Naive thymus-derived CD4-positive, alpha-beta T cell (primary cell): ENCODE data around the gene ANKS1B. TPM values are rescaled to one million over a fixed set of nuclear protein-coding genes. Genes with fewer than 3 reads are reported as not detected.

Experiments
- ATAC-seq: fragments of 150-1000 bp; cut with Tn5 transposase; 2 replicates; pipeline ENCODE4 v1.10.0; 2021; ENCODE audit warnings: mild to moderate bottlenecking, moderate library complexity
- CTCF ChIA-PET: fragments of 350-600 bp; sonication (Branson Sonifier 250); formaldehyde crosslinking; loops from one replicate; lab custom pipeline; 2021; ENCODE audit warnings: antibody characterized with exemption; lab: Charles Lee
- POLR2A ChIA-PET: fragments of 350-600 bp; sonication (Branson Sonifier 250); formaldehyde crosslinking; loops from one replicate; lab custom pipeline; 2021; ENCODE audit warnings: antibody characterized with exemption, inconsistent platforms; lab: Charles Lee
- DNase-seq, 9 donors: peaks; one replicate each; pipeline versions ENCODE4 v3.0.0 to v3.0.0-alpha.2; 2020 to 2022; ENCODE audit warnings: mixed read lengths in 1 of 9
- H3K27ac ChIP-seq: one replicate; pipeline ENCODE4 v1.7.0; 2013; ENCODE audit warnings: mild to moderate bottlenecking, low read depth, low read length, moderate library complexity
- H3K27me3 ChIP-seq, 2 donors: one replicate each; pipeline ENCODE4 v1.7.0; 2013; ENCODE audit warnings: low read length in 2 of 2, mild to moderate bottlenecking in 2 of 2, moderate library complexity in 2 of 2; ENCODE audit not compliant: control insufficient read depth in 2 of 2, insufficient read depth in 2 of 2
- H3K36me3 ChIP-seq, 3 experiments: 1 replicate in 2 of 3; 2 replicates in 1 of 3; pipeline ENCODE4 v1.7.0; 2013; ENCODE audit warnings: low read length in 3 of 3, mild to moderate bottlenecking in 3 of 3, moderate library complexity in 1 of 3; ENCODE audit not compliant: insufficient read depth in 3 of 3, control insufficient read depth in 2 of 3
- H3K4me1 ChIP-seq, 2 donors: one replicate each; pipeline ENCODE4 v1.7.0; 2013; ENCODE audit warnings: low read length in 2 of 2, mild to moderate bottlenecking in 2 of 2, moderate library complexity in 1 of 2; ENCODE audit not compliant: control insufficient read depth in 2 of 2, insufficient read depth in 2 of 2
- H3K4me3 ChIP-seq: 2 replicates; pipeline ENCODE4 v1.7.0; 2013; ENCODE audit warnings: mild to moderate bottlenecking, low read length
- H3K9me3 ChIP-seq, 3 experiments: 1 replicate in 2 of 3; 2 replicates in 1 of 3; pipeline ENCODE4 v1.7.0; 2013; ENCODE audit warnings: low read length in 3 of 3; ENCODE audit not compliant: control insufficient read depth in 2 of 3
- H3K27ac Mint-ChIP-seq, 9 donors: one replicate each; pipeline ENCODE4 v1.8.0; 2020 to 2022; ENCODE audit warnings: mixed read lengths in 9 of 9, mild to moderate bottlenecking in 8 of 9, moderate library complexity in 5 of 9, inconsistent platforms in 2 of 9
- H3K27me3 Mint-ChIP-seq, 5 donors: one replicate each; pipeline ENCODE4 v1.8.0; 2021 to 2022; ENCODE audit warnings: mixed read lengths in 5 of 5, mild to moderate bottlenecking in 1 of 5
- H3K36me3 Mint-ChIP-seq, 5 donors: one replicate each; pipeline ENCODE4 v1.8.0; 2020 to 2022; ENCODE audit warnings: mixed read lengths in 5 of 5, mild to moderate bottlenecking in 3 of 5, inconsistent platforms in 1 of 5
- H3K4me1 Mint-ChIP-seq, 7 donors: one replicate each; pipeline ENCODE4 v1.8.0; 2020 to 2022; ENCODE audit warnings: mixed read lengths in 7 of 7, mild to moderate bottlenecking in 3 of 7, inconsistent platforms in 1 of 7
- H3K4me3 Mint-ChIP-seq, 10 donors: one replicate each; pipeline ENCODE4 v1.8.0; 2020 to 2022; ENCODE audit warnings: mild to moderate bottlenecking in 10 of 10, mixed read lengths in 10 of 10, moderate library complexity in 6 of 10, inconsistent platforms in 2 of 10
- H3K9me3 Mint-ChIP-seq, 11 donors: one replicate each; pipeline ENCODE4 v1.8.0; 2020 to 2022; ENCODE audit warnings: mixed read lengths in 11 of 11, mild to moderate bottlenecking in 4 of 11, inconsistent platforms in 1 of 11, moderate library complexity in 1 of 11
- intact Hi-C, 2 donors: fragments of 100-400 bp; cut with micrococcal nuclease; formaldehyde crosslinking; loops; one replicate each; pipeline ENCODE4 v1.15.1; 2023
- polyA plus RNA-seq, 2 donors: library from polyadenylated mRNA; unstranded; fragments of 300-500 nt; fragmentation: Illumina TruSeq; gene quantifications; one replicate each; pipeline ENCODE4 v1.2.3, GENCODE V29; 2021
- total RNA-seq, 6 experiments: library from RNA in 5 of 6; stranded (reverse) in 5 of 6; gene quantifications; 1 replicate in 5 of 6; 2 replicates in 1 of 6; pipeline ENCODE4 v1.2.3 and lab custom pipeline; 2021 to 2026

Gene ANKS1B
- total and polyA plus RNA-seq, 7 experiments from 2014 or later = 0.97 TPM; not detected in 6

DNA sequence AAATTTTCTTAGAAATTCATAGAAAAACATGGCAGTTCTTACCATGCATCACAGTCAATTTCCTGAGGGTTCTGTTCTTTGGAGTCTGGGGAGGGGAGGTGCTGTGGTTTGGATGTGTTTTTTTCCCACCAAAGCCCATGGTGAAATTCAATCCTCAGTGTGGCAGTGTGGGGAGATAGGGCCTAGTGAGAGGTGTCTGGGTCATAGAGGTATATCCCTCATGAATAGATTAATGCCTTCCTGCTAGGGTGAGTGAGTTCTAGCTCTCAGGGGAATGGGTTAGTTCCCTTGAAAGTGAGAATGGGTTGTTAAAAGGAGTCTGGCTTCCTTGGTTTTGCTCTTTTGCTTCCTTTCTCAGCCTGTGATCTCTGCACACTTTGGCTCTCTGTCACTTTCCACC, 1061.9 kb downstream of the ANKS1B start:
- intact Hi-C loops = no loop called here
- DNase-seq (no peak), ATAC-seq (no peak)
- Histone ChIP-seq H3K27me3 (no peaks in the 10 kb centered on the region), H3K27ac (no peak overlapping the region), H3K9me3 (no peaks in the 10 kb centered on the region), H3K4me1 (no peaks in the 10 kb centered on the region), H3K4me3 (no peak overlapping the region), H3K36me3 (no peaks in the 10 kb centered on the region)
- CTCF ChIA-PET = no interaction called here
- Mint-ChIP-seq H3K4me1 (no peaks in the 10 kb centered on the region), H3K9me3 (peaks cover 0 to 14% (median 3%) of the 10 kb centered on the region in 11 donors), H3K27me3 (peaks cover 15 to 34% (median 29%) of the 10 kb centered on the region in 5 donors), H3K27ac (no peak overlapping the region), H3K4me3 (no peak overlapping the region), H3K36me3 (no peaks in the 10 kb centered on the region)
- POLR2A ChIA-PET = no interaction called here

GRCh38 chr12:98918176-98918863, 1066.4 kb downstream of the ANKS1B start:
- no peak overlapping the region for H3K4me3 ChIP-seq
- CTCF ChIA-PET = no interaction called here
- intact Hi-C loops = no loop called here
- H3K27ac ChIP-seq = no peak overlapping the region
- no peaks in the 10 kb centered on the region for H3K27me3 ChIP-seq
- H3K27ac Mint-ChIP-seq = no peak overlapping the region
- DNase-seq (no peak), ATAC-seq (no peak)
- no peaks in the 10 kb centered on the region for H3K4me1 ChIP-seq
- POLR2A ChIA-PET = no interaction called here
- H3K36me3 Mint-ChIP-seq = no peaks in the 10 kb centered on the region
- H3K9me3 Mint-ChIP-seq = peaks cover 0 to 9% (median 0%) of the 10 kb centered on the region in 11 donors
- peaks cover 8 to 29% (median 9%) of the 10 kb centered on the region in 5 donors for H3K27me3 Mint-ChIP-seq
- no peaks in the 10 kb centered on the region for H3K36me3 ChIP-seq
- no peak overlapping the region for H3K4me3 Mint-ChIP-seq
- H3K9me3 ChIP-seq = no peaks in the 10 kb centered on the region
- H3K4me1 Mint-ChIP-seq = no peaks in the 10 kb centered on the region

DNA sequence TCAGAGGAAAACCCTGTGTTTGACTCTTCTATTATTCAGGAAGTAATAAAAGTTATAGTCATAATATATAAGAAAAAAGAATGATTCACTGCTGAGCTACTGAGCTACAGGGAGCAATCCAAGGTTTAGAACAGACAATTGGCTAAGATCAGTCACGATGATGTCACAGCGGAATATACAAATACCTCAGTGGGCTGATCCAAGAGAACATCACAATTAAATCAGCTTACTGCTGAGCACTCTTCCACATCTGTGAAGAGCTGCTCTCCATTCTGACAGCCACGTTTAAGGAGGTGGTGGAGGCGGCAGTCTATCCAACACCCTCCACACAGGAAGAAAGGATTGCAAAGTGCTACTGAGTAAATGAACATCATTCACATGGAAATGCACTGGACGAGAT, 1068.6 kb downstream of the ANKS1B start:
- ATAC-seq (no peak), DNase-seq (no peak)
- Histone ChIP-seq H3K27me3 (no peaks in the 10 kb centered on the region), H3K4me1 (no peaks in the 10 kb centered on the region), H3K27ac (no peak overlapping the region), H3K9me3 (no peaks in the 10 kb centered on the region), H3K4me3 (no peak overlapping the region), H3K36me3 (no peaks in the 10 kb centered on the region)
- Mint-ChIP-seq H3K36me3 (no peaks in the 10 kb centered on the region), H3K27me3 (peaks cover 3 to 23% (median 6%) of the 10 kb centered on the region in 5 donors), H3K27ac (no peak overlapping the region), H3K9me3 (peaks cover 0 to 9% (median 0%) of the 10 kb centered on the region in 11 donors), H3K4me1 (no peaks in the 10 kb centered on the region), H3K4me3 (no peak overlapping the region)
- ChIA-PET POLR2A (no interaction called here), CTCF (no interaction called here)
- intact Hi-C loops = no loop called here

- H3K4me1 Mint-ChIP-seq = no peaks in the 10 kb centered on the region
- CTCF ChIA-PET = no interaction called here
Measured at GRCh38 chr12:98912401-98912974, 1072.2 kb downstream of the ANKS1B start.

GRCh38 chr12:98911396-98911795, 1073.3 kb downstream of the ANKS1B start:
- no peak overlapping the region for H3K27ac ChIP-seq
- no peaks in the 10 kb centered on the region for H3K9me3 ChIP-seq
- DNase-seq = no peak
- no peak overlapping the region for H3K4me3 ChIP-seq
- H3K4me1 ChIP-seq = no peaks in the 10 kb centered on the region
- no peaks in the 10 kb centered on the region for H3K27me3 ChIP-seq
- ATAC-seq = no peak
- no peak overlapping the region for H3K27ac Mint-ChIP-seq
- POLR2A ChIA-PET = no interaction called here
- H3K36me3 Mint-ChIP-seq = no peaks in the 10 kb centered on the region
- H3K27me3 Mint-ChIP-seq = peaks cover 0 to 11% (median 4%) of the 10 kb centered on the region in 5 donors
- H3K4me1 Mint-ChIP-seq = no peaks in the 10 kb centered on the region
- peaks cover 0 to 6% (median 0%) of the 10 kb centered on the region in 11 donors for H3K9me3 Mint-ChIP-seq
- CTCF ChIA-PET = no interaction called here
- H3K36me3 ChIP-seq = no peaks in the 10 kb centered on the region
- H3K4me3 Mint-ChIP-seq = no peak overlapping the region
- intact Hi-C loops = no loop called here

More at GRCh38 chr12:98912401-98912974, 1072.2 kb downstream of the ANKS1B start:
- no peak overlapping the region for H3K4me3 Mint-ChIP-seq
- H3K27me3 Mint-ChIP-seq = peaks cover 0 to 13% (median 4%) of the 10 kb centered on the region in 5 donors
- no peak overlapping the region for H3K27ac Mint-ChIP-seq
- no peaks in the 10 kb centered on the region for H3K4me1 ChIP-seq
- POLR2A ChIA-PET = no interaction called here
- no peak for ATAC-seq
- peaks cover 0 to 6% (median 0%) of the 10 kb centered on the region in 11 donors for H3K9me3 Mint-ChIP-seq
- DNase-seq = no peak
- no peak overlapping the region for H3K27ac ChIP-seq
- intact Hi-C loops = no loop called here
- no peaks in the 10 kb centered on the region for H3K9me3 ChIP-seq
- H3K36me3 Mint-ChIP-seq = no peaks in the 10 kb centered on the region
- no peaks in the 10 kb centered on the region for H3K36me3 ChIP-seq
- no peaks in the 10 kb centered on the region for H3K27me3 ChIP-seq
- no peak overlapping the region for H3K4me3 ChIP-seq

DNA sequence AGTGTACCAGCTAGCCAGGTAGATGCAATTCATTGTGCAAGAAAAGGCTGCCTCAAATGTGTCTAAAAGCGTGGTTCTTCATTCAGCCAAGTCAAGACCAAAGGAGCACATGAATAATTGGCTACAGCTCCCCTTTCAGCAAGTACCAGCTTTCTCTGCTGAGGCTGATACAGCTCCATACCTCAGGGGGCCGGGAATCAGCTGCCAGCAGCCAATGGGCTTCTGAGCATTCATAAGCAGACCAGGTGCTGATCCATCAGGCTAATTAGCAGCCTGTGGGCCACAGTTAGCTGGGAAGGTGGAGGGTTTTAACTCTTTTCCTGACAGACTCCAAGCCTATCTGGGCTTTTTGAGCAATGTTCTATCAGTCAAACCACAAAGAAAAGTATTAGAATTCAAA, 1075.0 kb downstream of the ANKS1B start:
- H3K4me3 ChIP-seq = no peak overlapping the region

GRCh38 chr12:98908866-98909265, 1075.9 kb downstream of the ANKS1B start:
- no peak for ATAC-seq
- no peak overlapping the region for H3K27ac Mint-ChIP-seq

More for the DNA sequence above, 1075.0 kb downstream of the ANKS1B start:
- ATAC-seq (no peak), DNase-seq (no peak)
- Mint-ChIP-seq H3K9me3 (peaks cover 0 to 3% (median 0%) of the 10 kb centered on the region in 11 donors), H3K27ac (no peak overlapping the region), H3K36me3 (no peaks in the 10 kb centered on the region), H3K4me3 (no peak overlapping the region), H3K27me3 (peaks cover 0 to 18% (median 6%) of the 10 kb centered on the region in 5 donors), H3K4me1 (no peaks in the 10 kb centered on the region)
- H3K27me3 ChIP-seq = no peaks in the 10 kb centered on the region
- CTCF ChIA-PET = no interaction called here
- no peaks in the 10 kb centered on the region for H3K4me1 ChIP-seq
- POLR2A ChIA-PET = no interaction called here
- H3K27ac ChIP-seq = no peak overlapping the region
- H3K9me3 ChIP-seq = no peaks in the 10 kb centered on the region
- intact Hi-C loops = no loop called here
- no peaks in the 10 kb centered on the region for H3K36me3 ChIP-seq

More at GRCh38 chr12:98908866-98909265, 1075.9 kb downstream of the ANKS1B start:
- Histone ChIP-seq H3K9me3 (no peaks in the 10 kb centered on the region), H3K4me1 (no peaks in the 10 kb centered on the region), H3K27me3 (no peaks in the 10 kb centered on the region), H3K27ac (no peak overlapping the region), H3K4me3 (no peak overlapping the region), H3K36me3 (no peaks in the 10 kb centered on the region)
- Mint-ChIP-seq H3K9me3 (peaks cover 0 to 2% (median 0%) of the 10 kb centered on the region in 11 donors), H3K4me3 (no peak overlapping the region), H3K36me3 (no peaks in the 10 kb centered on the region), H3K27me3 (peaks cover 0 to 24% (median 4%) of the 10 kb centered on the region in 5 donors), H3K4me1 (no peaks in the 10 kb centered on the region)
- DNase-seq = no peak
- POLR2A ChIA-PET = no interaction called here
- CTCF ChIA-PET = no interaction called here
- intact Hi-C loops = no loop called here
